Naive thymus-derived CD8-positive, alpha-beta T cell (primary cell): Measurements from ENCODE around the gene MED15. TPM values are rescaled to one million over a fixed set of nuclear protein-coding genes. Genes with fewer than 3 reads are reported as not detected.

Experiments
- ATAC-seq, 2 donors: fragments of 150-1000 bp; cut with Tn5 transposase in 1 of 2; sonication (Bioruptor Pico), chemical (Tn5 transposase) in 1 of 2; 1 replicate in 1 of 2; 2 replicates in 1 of 2; pipeline ENCODE4 v1.10.0; 2021; ENCODE audit warnings: mild to moderate bottlenecking in 2 of 2, moderate library complexity in 2 of 2
- POLR2A ChIA-PET: fragments of 350-600 bp; sonication (Branson Sonifier 250); formaldehyde crosslinking; loops from one replicate; lab custom pipeline; 2021; ENCODE audit warnings: antibody characterized with exemption; lab: Charles Lee
- DNase-seq, 10 donors: peaks; one replicate each; pipeline versions ENCODE4 v3.0.0 to v3.0.0-alpha.2; 2020 to 2022
- H3K27ac Mint-ChIP-seq, 10 donors: one replicate each; pipeline ENCODE4 v1.8.0; 2020 to 2022; ENCODE audit warnings: mild to moderate bottlenecking in 10 of 10, mixed read lengths in 10 of 10, moderate library complexity in 4 of 10, inconsistent platforms in 1 of 10
- H3K27me3 Mint-ChIP-seq, 5 donors: one replicate each; pipeline ENCODE4 v1.8.0; 2021 to 2022; ENCODE audit warnings: mixed read lengths in 5 of 5
- H3K36me3 Mint-ChIP-seq, 3 donors: one replicate each; pipeline ENCODE4 v1.8.0; 2020 to 2022; ENCODE audit warnings: mixed read lengths in 3 of 3, mild to moderate bottlenecking in 2 of 3, inconsistent platforms in 1 of 3
- H3K4me1 Mint-ChIP-seq, 4 donors: one replicate each; pipeline ENCODE4 v1.8.0; 2021 to 2022; ENCODE audit warnings: mixed read lengths in 4 of 4
- H3K4me3 Mint-ChIP-seq, 10 donors: one replicate each; pipeline ENCODE4 v1.8.0; 2020 to 2022; ENCODE audit warnings: mild to moderate bottlenecking in 10 of 10, mixed read lengths in 10 of 10, moderate library complexity in 6 of 10, inconsistent platforms in 1 of 10
- H3K9me3 Mint-ChIP-seq, 9 donors: one replicate each; pipeline ENCODE4 v1.8.0; 2020 to 2022; ENCODE audit warnings: mixed read lengths in 9 of 9, mild to moderate bottlenecking in 3 of 9, inconsistent platforms in 1 of 9, moderate library complexity in 1 of 9
- polyA plus RNA-seq, 3 donors: library from polyadenylated mRNA; unstranded; fragments of 300-500 nt; fragmentation: Illumina TruSeq; gene quantifications; one replicate each; pipeline ENCODE4 v1.2.3, GENCODE V29; 2021
- total RNA-seq, 8 experiments: library from RNA in 2 of 8; stranded (reverse) in 2 of 8; gene quantifications; one replicate each; pipeline ENCODE4 v1.2.3 and lab custom pipeline; 2021 to 2026

Gene MED15
- total and polyA plus RNA-seq, 5 experiments from 2014 or later: 25.4 to 327 (median 85.2) TPM

DNA sequence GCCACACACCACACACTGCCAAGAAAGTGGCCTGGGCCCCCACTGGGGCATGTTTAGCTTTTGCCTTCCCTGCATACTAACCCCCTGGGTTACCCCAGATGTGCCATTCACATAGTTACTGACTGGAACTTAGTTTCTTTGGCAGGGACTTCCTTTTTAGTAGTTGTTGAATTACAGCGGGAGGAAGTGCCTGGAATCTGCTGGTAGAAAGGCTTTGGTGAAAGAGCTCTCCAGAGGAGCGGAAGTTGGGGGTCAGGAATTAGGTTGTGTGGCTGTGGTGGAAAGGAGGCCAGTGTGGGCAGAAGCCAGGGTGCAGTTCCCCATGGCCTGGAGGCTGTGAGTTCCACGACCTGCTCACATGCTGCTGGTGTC lies 69.0 kb downstream of the MED15 start:
- POLR2A ChIA-PET: interaction anchor here (0.6 to 5.3 kb wide), 3 partner anchors 10 to 266 kb away, joined by 4 to 29 read pairs (median 5); no protein-coding TSS in a partner anchor
- Mint-ChIP-seq H3K36me3 (peaks cover 8 to 89% (median 37%) of the 10 kb centered on the region in 3 donors), H3K4me1 (peaks cover 26 to 71% (median 54%) of the 10 kb centered on the region in 4 donors), H3K4me3 (peak overlapping the region in 2 of 10 donors; percentile 3 to 50), H3K27me3 (no peaks in the 10 kb centered on the region), H3K27ac (peak overlapping the region in 5 of 10 donors; percentile 3 to 56 (median 28)), H3K9me3 (no peaks in the 10 kb centered on the region)
- DNase-seq: no peak
- no peak for ATAC-seq

DNA sequence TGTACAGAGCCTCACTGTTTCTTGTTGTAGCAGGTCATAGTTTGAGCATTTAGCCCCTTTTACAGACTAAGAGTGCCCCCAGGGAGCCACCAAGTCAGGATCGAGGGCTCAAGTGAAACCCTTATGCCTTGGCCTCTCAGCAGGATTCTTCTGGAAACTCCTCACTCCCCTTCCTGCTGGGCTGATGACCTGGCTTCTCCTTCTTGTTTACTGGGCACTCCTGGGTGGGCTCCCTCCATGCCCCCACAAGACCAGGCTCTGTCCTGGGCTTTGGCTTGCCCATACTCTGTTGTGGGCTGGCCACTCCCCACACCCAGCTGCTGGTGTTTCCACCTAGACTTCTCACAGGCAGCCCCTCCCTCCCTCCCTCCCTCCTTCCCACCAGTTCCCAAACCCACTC lies 69.6 kb downstream of the MED15 start:
- Mint-ChIP-seq H3K36me3 (peaks cover 8 to 89% (median 32%) of the 10 kb centered on the region in 3 donors), H3K4me1 (peaks cover 23 to 69% (median 50%) of the 10 kb centered on the region in 4 donors), H3K27ac (peak overlapping the region in 2 of 10 donors; percentile 48 to 56), H3K4me3 (peak overlapping the region in 1 of 10 donors; percentile 3), H3K27me3 (no peaks in the 10 kb centered on the region), H3K9me3 (no peaks in the 10 kb centered on the region)
- ATAC-seq (no peak), DNase-seq (no peak)
- POLR2A ChIA-PET: interaction anchor here (0.9 to 5.3 kb wide), 3 partner anchors 11 to 60 kb away, joined by 3 to 29 read pairs (median 3); no protein-coding TSS in a partner anchor

DNA sequence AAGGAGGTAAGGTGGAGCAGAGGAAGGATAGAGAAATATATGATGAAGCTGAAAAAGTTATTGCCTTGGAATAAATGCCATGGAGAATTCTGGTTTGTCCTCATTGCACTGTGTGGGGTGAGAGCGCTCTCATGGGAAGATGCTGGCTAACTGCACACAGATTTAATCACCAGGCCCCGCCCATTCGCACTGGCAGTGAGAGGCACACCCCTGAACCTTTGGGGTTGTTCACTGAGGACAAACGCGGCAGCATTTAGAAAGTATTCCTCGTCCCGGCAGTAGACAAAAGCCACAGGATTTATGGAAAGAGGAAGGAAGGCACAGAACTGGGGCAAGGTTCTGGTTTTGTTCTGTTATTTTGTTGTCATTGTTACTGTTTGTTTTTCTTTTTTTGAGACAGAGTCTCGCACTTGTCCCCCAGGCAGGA lies 70.2 kb downstream of the MED15 start:
- ATAC-seq (no peak), DNase-seq (no peak)
- Mint-ChIP-seq H3K36me3 (peaks cover 8 to 83% (median 32%) of the 10 kb centered on the region in 3 donors), H3K9me3 (no peaks in the 10 kb centered on the region), H3K4me1 (peaks cover 22 to 64% (median 48%) of the 10 kb centered on the region in 4 donors), H3K27me3 (no peaks in the 10 kb centered on the region), H3K4me3 (peak overlapping the region in 1 of 10 donors; percentile 27), H3K27ac (peak overlapping the region in 8 of 10 donors; percentile 4 to 76 (median 55))
- POLR2A ChIA-PET: interaction anchor here (0.9 to 5.3 kb wide), 3 partner anchors 11 to 60 kb away, joined by 3 to 29 read pairs (median 3); no protein-coding TSS in a partner anchor

DNA sequence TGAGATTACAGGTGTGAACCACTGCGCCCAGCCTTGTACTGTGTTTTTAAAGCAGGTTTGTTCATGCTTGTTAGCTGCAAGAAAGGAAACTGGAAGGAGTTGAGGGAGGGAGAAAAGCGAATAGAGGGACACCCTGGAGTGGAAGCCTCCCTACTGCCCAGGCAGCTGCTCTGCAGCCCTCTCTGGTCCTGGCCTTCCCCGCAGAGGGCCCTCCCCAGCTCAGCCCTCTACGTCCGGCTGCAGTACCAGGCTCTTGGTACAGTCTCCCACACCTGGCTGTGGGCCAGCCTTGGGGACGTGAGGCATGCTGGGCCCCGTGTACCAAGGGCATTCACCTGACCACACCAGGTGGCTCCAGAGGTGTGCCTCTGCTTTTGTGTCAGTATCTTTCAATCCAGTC lies 70.8 kb downstream of the MED15 start:
- peaks cover 21 to 62% (median 46%) of the 10 kb centered on the region in 4 donors for H3K4me1 Mint-ChIP-seq
- H3K36me3 Mint-ChIP-seq: peaks cover 8 to 83% (median 28%) of the 10 kb centered on the region in 3 donors
- no peaks in the 10 kb centered on the region for H3K9me3 Mint-ChIP-seq
- H3K4me3 Mint-ChIP-seq: peak overlapping the region in 1 of 10 donors; percentile 10
- no peak for DNase-seq
- peak overlapping the region in 4 of 10 donors; percentile 9 to 72 (median 38) for H3K27ac Mint-ChIP-seq
- H3K27me3 Mint-ChIP-seq: no peaks in the 10 kb centered on the region
- ATAC-seq: no peak
- POLR2A ChIA-PET: interaction anchor here (0.9 to 5.3 kb wide), 3 partner anchors 11 to 21 kb away, joined by 3 to 29 read pairs (median 3); no protein-coding TSS in a partner anchor

DNA sequence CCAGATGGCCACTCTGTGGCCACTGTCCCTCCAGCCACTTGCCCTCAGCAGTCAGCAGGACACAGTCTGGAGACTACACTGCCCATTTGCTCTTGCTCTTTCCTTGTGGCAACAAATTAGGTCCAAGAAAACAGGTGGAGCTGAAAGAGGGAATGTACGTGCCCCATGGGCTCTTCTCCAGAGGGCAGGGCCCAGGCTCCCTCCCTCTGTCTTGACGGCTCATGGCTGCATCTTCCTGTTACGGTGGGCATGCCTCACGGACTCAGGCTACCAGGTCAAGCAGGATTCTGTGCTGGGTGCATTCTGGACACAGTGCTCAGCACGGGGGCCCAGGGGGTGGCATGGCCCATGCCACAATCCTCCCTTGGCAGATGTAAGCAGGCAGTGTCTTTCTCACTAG lies 71.3 kb downstream of the MED15 start:
- POLR2A ChIA-PET: interaction anchor here (0.5 to 5.3 kb wide), 4 partner anchors 10 to 58 kb away, joined by 3 to 29 read pairs (median 3); no protein-coding TSS in a partner anchor
- ATAC-seq (no peak), DNase-seq (no peak)
- no peaks in the 10 kb centered on the region for H3K9me3 Mint-ChIP-seq
- peak overlapping the region in 4 of 10 donors; percentile 14 to 39 (median 28) for H3K27ac Mint-ChIP-seq
- no peaks in the 10 kb centered on the region for H3K27me3 Mint-ChIP-seq
- no peak overlapping the region for H3K4me3 Mint-ChIP-seq
- peaks cover 20 to 57% (median 43%) of the 10 kb centered on the region in 4 donors for H3K4me1 Mint-ChIP-seq
- H3K36me3 Mint-ChIP-seq: peaks cover 3 to 81% (median 24%) of the 10 kb centered on the region in 3 donors

DNA sequence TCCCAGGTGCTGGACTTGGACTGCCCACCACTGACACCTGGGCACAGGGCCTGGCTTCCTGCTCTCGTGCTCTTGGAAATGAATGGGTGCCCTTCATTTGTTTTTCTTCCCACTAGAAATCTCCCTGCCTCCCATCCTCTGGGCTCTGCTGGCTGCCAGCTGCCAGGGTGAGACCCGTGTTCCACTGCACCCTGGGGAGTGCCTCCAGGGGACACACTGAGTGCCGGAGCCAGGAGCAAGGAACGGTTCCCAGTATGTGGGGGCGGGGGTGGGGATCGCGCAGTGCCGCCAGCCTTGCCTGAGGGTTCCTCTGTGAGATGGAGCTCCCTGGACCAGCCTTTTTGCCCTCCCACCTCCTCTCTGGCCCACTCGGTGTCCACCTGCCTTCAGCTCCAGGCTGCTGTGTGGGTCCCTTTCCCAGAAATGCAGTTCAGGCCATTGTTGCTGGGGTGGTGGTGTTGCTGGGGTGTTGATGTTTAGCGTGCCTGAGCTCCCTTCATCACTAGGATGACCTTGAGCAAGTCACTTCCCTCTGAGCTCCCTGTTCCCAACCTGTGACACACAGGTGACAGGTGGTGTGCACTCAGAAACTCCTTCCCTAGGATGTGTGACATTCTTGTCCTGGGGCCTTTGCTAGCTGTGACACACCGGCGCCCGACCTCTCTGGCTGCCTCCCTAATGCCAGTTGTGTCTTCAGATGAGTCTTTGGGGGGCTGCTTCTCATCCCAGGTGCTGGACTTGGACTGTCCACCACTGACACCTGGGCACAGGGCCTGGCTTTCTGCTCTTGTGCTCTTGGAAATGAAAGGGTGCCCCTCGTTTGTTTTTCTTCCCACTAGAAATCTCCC lies 72.1 kb downstream of the MED15 start:
- Mint-ChIP-seq H3K27me3 (no peaks in the 10 kb centered on the region), H3K9me3 (no peaks in the 10 kb centered on the region), H3K4me3 (no peak overlapping the region), H3K36me3 (peaks cover 0 to 81% (median 17%) of the 10 kb centered on the region in 3 donors), H3K27ac (peak overlapping the region in 7 of 10 donors; percentile 47 to 87 (median 66)), H3K4me1 (peaks cover 17 to 50% (median 40%) of the 10 kb centered on the region in 4 donors)
- no peak for DNase-seq
- ATAC-seq: no peak
- POLR2A ChIA-PET: interaction anchor here (0.5 to 5.3 kb wide), 7 partner anchors 8 to 161 kb away, joined by 3 to 29 read pairs (median 6); no protein-coding TSS in a partner anchor

DNA sequence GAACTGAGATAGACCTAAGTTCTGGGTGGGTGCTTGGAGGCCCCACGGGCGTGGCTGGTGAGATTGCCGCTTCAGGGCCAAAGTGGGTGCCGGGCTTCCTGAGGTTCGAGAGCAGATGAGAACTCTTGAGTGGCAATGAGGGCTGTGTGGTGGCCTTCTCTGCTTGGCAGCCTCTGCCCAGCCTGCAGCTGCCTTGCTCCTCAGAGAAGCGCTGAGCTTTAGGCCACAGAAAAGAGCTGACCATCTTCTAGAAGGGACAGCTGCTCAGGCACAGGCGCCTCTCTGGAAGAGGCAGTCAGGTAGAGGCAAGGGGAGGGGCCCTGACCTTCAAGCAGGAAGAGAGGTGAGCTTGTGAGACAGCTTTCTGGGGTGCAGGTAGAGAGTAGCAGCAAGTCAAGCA lies 72.8 kb downstream of the MED15 start:
- peak overlapping the region in 2 of 10 donors; percentile 14 to 34 for H3K4me3 Mint-ChIP-seq
- H3K27ac Mint-ChIP-seq: peak overlapping the region in 9 of 10 donors; percentile 18 to 87 (median 55)
- ATAC-seq (no peak), DNase-seq (no peak)
- POLR2A ChIA-PET: interaction anchor here (0.6 to 4.5 kb wide), 5 partner anchors 8 to 162 kb away, joined by 3 to 28 read pairs (median 6); no protein-coding TSS in a partner anchor
- no peaks in the 10 kb centered on the region for H3K27me3 Mint-ChIP-seq
- peaks cover 0 to 80% (median 11%) of the 10 kb centered on the region in 3 donors for H3K36me3 Mint-ChIP-seq
- H3K4me1 Mint-ChIP-seq: peaks cover 13 to 50% (median 40%) of the 10 kb centered on the region in 4 donors
- H3K9me3 Mint-ChIP-seq: no peaks in the 10 kb centered on the region

DNA sequence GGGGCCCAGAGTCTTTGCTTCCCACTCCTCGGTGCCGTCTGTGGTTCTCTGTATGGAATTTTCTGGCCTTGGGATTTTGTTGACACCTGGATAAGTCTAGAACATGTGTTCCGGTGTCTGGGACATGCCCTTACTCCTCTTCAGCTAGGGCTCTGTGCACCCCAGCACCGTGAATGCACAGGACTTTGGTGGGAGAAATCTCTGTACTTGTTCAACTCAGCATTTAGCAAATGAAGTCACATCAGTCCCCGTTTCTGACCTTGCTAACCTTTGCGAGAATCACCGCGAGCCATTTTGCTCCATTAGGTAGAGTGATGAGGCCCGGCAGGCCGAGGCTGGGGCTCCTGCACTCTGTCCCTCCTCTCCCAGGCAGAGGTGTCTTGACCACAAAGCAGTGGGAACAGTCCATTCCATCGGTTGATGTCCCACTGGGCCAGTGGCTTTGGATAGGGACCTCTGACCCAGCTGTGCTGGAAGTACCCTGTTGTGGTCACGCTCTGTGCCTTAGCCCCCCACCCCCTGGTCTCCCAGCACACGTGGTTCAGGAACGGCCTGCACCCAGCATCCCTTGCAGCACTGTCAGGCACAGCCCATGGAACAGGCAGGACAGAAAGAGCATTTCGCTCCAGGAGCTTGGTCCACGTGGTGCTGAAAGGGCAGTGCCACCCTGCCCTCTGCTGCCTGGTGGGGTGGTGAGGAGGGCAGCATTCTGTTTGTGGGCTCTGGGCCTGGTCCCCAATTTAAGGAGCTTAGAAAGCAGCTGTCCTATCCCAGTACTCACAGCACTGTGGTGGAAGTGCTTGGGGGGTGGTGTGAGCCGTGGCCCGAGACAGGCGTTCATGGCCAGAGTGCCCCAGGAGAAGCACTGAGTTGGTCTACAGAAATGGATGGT lies 73.4 kb downstream of the MED15 start:
- no peak for ATAC-seq
- no peak for DNase-seq
- Mint-ChIP-seq H3K4me1 (peaks cover 13 to 50% (median 39%) of the 10 kb centered on the region in 4 donors), H3K4me3 (peak overlapping the region in 2 of 10 donors; percentile 6 to 10), H3K27me3 (no peaks in the 10 kb centered on the region), H3K27ac (peak overlapping the region in 9 of 10 donors; percentile 47 to 87 (median 72)), H3K9me3 (no peaks in the 10 kb centered on the region), H3K36me3 (peaks cover 0 to 80% (median 10%) of the 10 kb centered on the region in 3 donors)
- POLR2A ChIA-PET: interaction anchor here (0.6 to 4.5 kb wide), 5 partner anchors 9 to 163 kb away, joined by 3 to 28 read pairs (median 6); no protein-coding TSS in a partner anchor

DNA sequence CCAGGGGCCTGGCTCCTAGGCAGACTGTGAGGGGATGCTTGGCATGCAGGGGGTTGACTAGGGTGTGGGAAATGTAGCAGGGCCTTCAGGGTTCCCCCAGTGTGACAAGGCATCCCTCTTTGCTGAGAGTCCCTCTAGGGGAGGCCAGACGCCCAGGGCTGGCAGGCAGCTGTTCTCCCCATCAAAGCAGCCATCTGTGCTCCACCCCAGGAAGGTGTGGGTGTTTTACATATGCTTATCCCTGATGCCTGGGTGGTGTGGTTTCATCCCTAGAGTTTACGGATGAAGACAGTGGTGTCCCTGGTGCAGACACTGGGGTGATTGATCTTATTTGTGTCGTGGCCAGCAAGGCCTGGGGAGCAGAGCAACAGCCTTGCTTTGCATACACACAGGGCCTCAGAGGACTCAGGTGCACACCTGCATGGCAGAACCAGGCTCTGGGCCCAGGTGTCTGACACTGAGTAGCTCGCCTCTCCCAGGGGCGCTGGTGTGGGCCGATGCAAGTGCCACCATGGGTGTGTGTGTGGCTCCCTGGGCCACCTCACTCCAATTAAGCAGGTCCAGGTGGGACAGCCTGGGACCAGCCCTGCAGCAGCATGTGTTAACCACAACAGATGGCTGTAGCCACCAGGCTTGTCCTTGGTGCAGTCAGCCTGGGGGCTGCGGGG lies 74.2 kb downstream of the MED15 start:
- POLR2A ChIA-PET: interaction anchor here (1.7 to 4.5 kb wide), 2 partner anchors 10 to 13 kb away, joined by 4 to 28 read pairs; no protein-coding TSS in a partner anchor
- ATAC-seq (no peak), DNase-seq (no peak)
- H3K27ac Mint-ChIP-seq: peak overlapping the region in 9 of 10 donors; percentile 5 to 77 (median 40)
- no peaks in the 10 kb centered on the region for H3K27me3 Mint-ChIP-seq
- H3K4me3 Mint-ChIP-seq: no peak overlapping the region
- H3K4me1 Mint-ChIP-seq: peaks cover 12 to 44% (median 35%) of the 10 kb centered on the region in 4 donors
- H3K9me3 Mint-ChIP-seq: no peaks in the 10 kb centered on the region
- H3K36me3 Mint-ChIP-seq: peaks cover 0 to 77% (median 8%) of the 10 kb centered on the region in 3 donors

DNA sequence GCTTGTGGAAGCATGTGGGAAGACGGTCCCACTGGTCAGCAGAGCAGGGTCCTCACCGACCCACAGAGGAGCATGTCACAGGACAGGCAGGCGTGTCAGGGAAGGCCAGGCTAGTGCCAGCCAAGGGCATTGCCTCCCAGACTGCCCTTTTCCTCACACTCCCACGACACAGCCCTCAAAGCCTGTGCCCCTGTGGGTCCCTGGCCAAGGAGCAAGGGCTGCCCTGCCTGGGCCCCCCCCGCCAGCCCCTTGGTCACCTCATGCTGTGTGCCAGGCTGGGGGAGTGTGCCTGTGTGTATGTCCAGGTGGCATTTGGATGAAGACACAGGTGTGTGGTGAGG lies 74.7 kb downstream of the MED15 start:
- ATAC-seq (no peak), DNase-seq (no peak)
- peaks cover 14 to 42% (median 32%) of the 10 kb centered on the region in 4 donors for H3K4me1 Mint-ChIP-seq
- POLR2A ChIA-PET: interaction anchor here (4.5 kb wide), 1 partner anchor 13 kb away, joined by 28 read pairs; no protein-coding TSS in a partner anchor
- H3K27me3 Mint-ChIP-seq: no peaks in the 10 kb centered on the region
- H3K27ac Mint-ChIP-seq: peak overlapping the region in 3 of 10 donors; percentile 9 to 67 (median 16)
- no peak overlapping the region for H3K4me3 Mint-ChIP-seq
- H3K9me3 Mint-ChIP-seq: no peaks in the 10 kb centered on the region
- peaks cover 0 to 81% (median 11%) of the 10 kb centered on the region in 3 donors for H3K36me3 Mint-ChIP-seq
